Progenitor cell of endocrine pancreas (in vitro differentiated cells): Measurements from ENCODE around the gene CEP170B. TPM values are rescaled to one million over a fixed set of nuclear protein-coding genes. Genes with fewer than 3 reads are reported as not detected.
A peak's percentile ranks its signal among the peaks of the same experiment; 100 is the strongest.

ENCODE experiments used
- DNase-seq: peaks from one replicate; pipeline ENCODE4 v3.0.0; 2021; ENCODE audit warnings: low spot score; ENCODE audit not compliant: unreplicated experiment
- H3K27ac Mint-ChIP-seq: 2 replicates; pipeline ENCODE4 v1.8.0; 2021; ENCODE audit warnings: mild to moderate bottlenecking, moderate library complexity, mixed read lengths
- H3K27me3 Mint-ChIP-seq: 2 replicates; pipeline ENCODE4 v1.8.0; 2021; ENCODE audit warnings: mixed read lengths
- H3K36me3 Mint-ChIP-seq: 2 replicates; pipeline ENCODE4 v1.8.0; 2022; ENCODE audit warnings: mixed read lengths; ENCODE audit not compliant: insufficient read depth
- H3K4me1 Mint-ChIP-seq: 2 replicates; pipeline ENCODE4 v1.8.0; 2021; ENCODE audit warnings: low read depth, mixed read lengths
- H3K4me3 Mint-ChIP-seq: 2 replicates; pipeline ENCODE4 v1.8.0; 2021; ENCODE audit warnings: low read depth, mild to moderate bottlenecking, moderate library complexity, mixed read lengths
- H3K9me3 Mint-ChIP-seq: 2 replicates; pipeline ENCODE4 v1.8.0; 2021; ENCODE audit warnings: low read depth, mixed read lengths
- total RNA-seq: library from RNA; stranded (reverse); gene quantifications from 2 replicates; pipeline ENCODE4 v1.2.1, GENCODE V29; 2021
- TF ChIP-seq, protein P1 (sequence below): fragments of 200-600 bp; sonication (generic); IDR thresholded peaks from one replicate; pipeline ENCODE4 v1.5.0; 2021; ENCODE audit warnings: antibody characterized with exemption, mild to moderate bottlenecking; ENCODE audit not compliant: unreplicated experiment

Gene CEP170B
- total RNA-seq, 1 donor from 2014 or later: 48.9 TPM

GRCh38 chr14:104930526-104931303, 65.6 kb downstream of the CEP170B start:
- H3K27ac Mint-ChIP-seq: no peak overlapping the region
- peaks cover 2% of the 10 kb centered on the region for H3K4me1 Mint-ChIP-seq
- H3K9me3 Mint-ChIP-seq: no peaks in the 10 kb centered on the region
- TF ChIP-seq, protein P1, sequence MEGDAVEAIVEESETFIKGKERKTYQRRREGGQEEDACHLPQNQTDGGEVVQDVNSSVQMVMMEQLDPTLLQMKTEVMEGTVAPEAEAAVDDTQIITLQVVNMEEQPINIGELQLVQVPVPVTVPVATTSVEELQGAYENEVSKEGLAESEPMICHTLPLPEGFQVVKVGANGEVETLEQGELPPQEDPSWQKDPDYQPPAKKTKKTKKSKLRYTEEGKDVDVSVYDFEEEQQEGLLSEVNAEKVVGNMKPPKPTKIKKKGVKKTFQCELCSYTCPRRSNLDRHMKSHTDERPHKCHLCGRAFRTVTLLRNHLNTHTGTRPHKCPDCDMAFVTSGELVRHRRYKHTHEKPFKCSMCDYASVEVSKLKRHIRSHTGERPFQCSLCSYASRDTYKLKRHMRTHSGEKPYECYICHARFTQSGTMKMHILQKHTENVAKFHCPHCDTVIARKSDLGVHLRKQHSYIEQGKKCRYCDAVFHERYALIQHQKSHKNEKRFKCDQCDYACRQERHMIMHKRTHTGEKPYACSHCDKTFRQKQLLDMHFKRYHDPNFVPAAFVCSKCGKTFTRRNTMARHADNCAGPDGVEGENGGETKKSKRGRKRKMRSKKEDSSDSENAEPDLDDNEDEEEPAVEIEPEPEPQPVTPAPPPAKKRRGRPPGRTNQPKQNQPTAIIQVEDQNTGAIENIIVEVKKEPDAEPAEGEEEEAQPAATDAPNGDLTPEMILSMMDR: no peak
- H3K4me3 Mint-ChIP-seq: no peak overlapping the region
- DNase-seq: no peak
- peaks cover 39% of the 10 kb centered on the region for H3K27me3 Mint-ChIP-seq
- no peaks in the 10 kb centered on the region for H3K36me3 Mint-ChIP-seq

DNA sequence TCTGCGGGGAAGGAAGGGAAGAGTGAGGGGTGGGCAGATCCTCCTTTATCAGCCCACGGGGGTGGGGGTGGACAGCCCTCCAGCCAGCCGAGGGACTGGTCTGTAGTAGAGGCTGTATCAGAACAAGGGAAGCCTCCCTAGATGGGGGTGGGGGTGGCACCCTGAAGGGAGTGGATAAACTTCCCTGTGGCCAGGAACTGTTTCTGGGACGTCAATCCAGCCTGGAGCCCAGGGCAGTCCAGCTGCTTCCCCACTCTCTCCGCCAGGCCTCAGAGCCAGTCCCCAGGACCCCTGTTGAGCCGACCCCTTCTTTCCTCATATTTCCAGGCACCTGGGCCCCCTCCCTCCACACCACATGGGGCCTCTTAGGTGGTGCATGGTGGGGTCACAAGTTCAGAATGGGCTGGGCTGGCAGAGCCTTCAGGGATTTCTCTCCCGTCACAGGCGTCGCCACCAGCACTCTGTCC, 66.3 kb downstream of the CEP170B start:
- no peaks in the 10 kb centered on the region for H3K9me3 Mint-ChIP-seq
- DNase-seq: no peak
- TF ChIP-seq, protein P1: no peak
- no peak overlapping the region for H3K4me3 Mint-ChIP-seq
- no peak overlapping the region for H3K27ac Mint-ChIP-seq
- H3K4me1 Mint-ChIP-seq: peaks cover 2% of the 10 kb centered on the region
- H3K36me3 Mint-ChIP-seq: no peaks in the 10 kb centered on the region
- H3K27me3 Mint-ChIP-seq: peaks cover 45% of the 10 kb centered on the region

- peaks cover 2% of the 10 kb centered on the region for H3K4me1 Mint-ChIP-seq
- no peaks in the 10 kb centered on the region for H3K36me3 Mint-ChIP-seq
- peak overlapping the region; percentile 48 for H3K4me3 Mint-ChIP-seq
- H3K27ac Mint-ChIP-seq: no peak overlapping the region
- no peaks in the 10 kb centered on the region for H3K9me3 Mint-ChIP-seq
- TF ChIP-seq, protein P1: no peak
- no peak for DNase-seq
- peaks cover 51% of the 10 kb centered on the region for H3K27me3 Mint-ChIP-seq
Measured at GRCh38 chr14:104931771-104932675, 67.0 kb downstream of the CEP170B start.

GRCh38 chr14:104932676-104933631, 67.9 kb downstream of the CEP170B start:
- Mint-ChIP-seq H3K36me3 (no peaks in the 10 kb centered on the region), H3K27ac (no peak overlapping the region), H3K4me1 (peaks cover 2% of the 10 kb centered on the region), H3K9me3 (no peaks in the 10 kb centered on the region), H3K4me3 (peak overlapping the region; percentile 26), H3K27me3 (peaks cover 61% of the 10 kb centered on the region)
- DNase-seq: peak; percentile 89
- TF ChIP-seq, protein P1: peak; percentile 70
